ENCODE results near the gene AMMECR1.
A peak's percentile ranks its signal among the peaks of the same experiment; 100 is the strongest.

AMMECR1 gene

DNA sequence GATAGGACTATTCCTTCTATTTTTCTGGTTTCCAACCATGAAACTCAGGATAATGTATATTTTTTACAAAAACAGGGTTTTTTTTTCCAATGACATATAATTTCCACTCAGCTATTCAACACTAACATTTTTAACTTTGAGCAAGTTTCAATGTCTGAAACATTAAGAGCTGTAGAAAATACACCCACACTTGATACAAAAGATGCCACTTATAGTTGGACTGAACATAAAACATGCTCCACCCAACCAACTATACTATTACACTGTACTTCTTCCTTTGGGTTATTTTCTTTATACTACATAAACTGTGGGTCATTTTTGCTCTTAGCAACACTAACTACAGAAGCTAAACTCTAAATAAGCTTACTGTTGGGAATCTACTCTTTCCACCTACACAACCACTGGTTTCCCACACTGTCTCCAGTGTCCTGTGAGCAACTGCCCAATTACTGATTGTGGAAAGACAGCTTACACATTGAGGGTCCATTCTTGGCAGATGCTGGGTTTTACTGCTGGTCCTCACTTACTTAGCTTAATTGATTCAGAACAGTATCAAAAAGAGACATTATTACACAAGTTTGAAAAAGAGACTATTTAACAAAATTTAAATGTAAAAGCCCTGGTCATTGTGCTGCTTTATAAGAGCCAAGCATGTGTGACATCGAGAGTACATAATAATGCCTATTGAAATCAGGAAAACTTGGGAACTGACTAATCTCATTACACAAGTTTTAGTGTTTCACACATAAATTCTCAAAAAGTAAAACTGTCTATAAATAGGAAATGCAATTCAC, 6.3 kb downstream of the AMMECR1 start:
- DNase-seq = no peak
- no peak for ATAC-seq

GRCh38 chrX:110310896-110311295, 7.0 kb downstream of the AMMECR1 start:
- DNase-seq = peak; percentile 14
- peak; percentile 89 for ATAC-seq

- DNase-seq (no peak), ATAC-seq (no peak)
Measured at GRCh38 chrX:110310000-110310790, 7.7 kb downstream of the AMMECR1 start.

- ATAC-seq = no peak
- no peak for DNase-seq
Measured at GRCh38 chrX:110308220-110308619, 9.7 kb downstream of the AMMECR1 start.

GRCh38 chrX:110304884-110305283, 13.0 kb downstream of the AMMECR1 start:
- ATAC-seq (no peak), DNase-seq (no peak)

GRCh38 chrX:110304371-110304770, 13.5 kb downstream of the AMMECR1 start:
- DNase-seq = no peak
- no peak for ATAC-seq

GRCh38 chrX:110302975-110303374, 14.9 kb downstream of the AMMECR1 start:
- DNase-seq (no peak), ATAC-seq (no peak)

DNA sequence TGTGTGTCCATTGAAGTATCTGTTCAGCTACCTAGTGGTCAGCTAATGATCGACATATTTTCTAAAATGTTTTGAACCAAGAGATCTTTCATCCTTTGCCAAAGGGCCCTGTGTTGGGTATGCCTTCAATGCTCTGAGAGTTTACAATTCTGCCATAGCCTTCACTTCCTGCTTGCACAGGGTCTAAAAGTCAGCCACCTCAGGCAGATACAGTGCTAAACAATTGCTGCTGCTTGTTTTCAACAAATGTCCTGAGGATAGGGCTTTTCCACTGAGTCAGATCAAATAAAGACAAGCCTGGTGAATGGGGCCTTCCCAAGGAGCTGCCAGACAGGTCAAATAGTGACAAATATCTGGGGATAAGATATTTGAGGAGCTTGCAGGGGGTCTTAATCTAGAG, 16.7 kb downstream of the AMMECR1 start:
- no peak for DNase-seq
- ATAC-seq = no peak

DNA sequence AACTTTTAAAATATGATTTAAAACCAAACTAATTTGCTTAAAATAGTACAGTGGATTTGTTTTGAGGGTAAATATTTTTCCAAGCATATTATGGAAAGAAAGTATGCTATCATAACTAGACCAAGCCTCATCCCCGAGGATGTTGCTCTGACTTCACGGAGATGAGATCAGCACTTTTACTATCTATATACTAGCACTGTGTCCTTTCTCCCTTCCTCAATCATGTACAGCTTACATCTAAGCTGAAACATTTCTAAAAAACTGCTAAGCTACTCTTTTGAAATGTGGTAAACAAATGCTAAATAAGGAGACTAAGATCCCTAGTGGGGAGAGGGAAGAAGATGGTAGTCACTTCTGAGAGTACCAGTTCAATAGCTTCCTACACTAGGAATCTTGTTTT, 23.8 kb downstream of the AMMECR1 start:
- DNase-seq = no peak
- no peak for ATAC-seq

DNA sequence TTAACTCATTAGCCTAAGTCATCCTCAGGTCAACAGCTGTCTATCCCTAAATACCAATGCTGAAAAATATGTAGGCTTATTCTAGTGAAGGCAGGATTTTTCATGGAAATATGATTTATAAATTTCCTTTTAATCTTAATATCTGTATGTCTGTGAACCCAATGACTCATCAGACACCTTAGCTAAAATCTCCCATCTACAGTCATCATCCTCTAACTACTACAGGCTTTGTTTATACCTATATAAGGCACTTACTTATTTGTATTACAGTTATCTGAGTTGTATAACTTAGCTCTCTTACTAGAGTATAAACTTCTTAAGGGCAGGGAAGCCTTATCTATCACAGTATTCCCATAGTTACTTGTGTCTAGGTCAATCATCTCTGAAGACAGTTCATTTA, 24.2 kb downstream of the AMMECR1 start:
- no peak for DNase-seq

DNA sequence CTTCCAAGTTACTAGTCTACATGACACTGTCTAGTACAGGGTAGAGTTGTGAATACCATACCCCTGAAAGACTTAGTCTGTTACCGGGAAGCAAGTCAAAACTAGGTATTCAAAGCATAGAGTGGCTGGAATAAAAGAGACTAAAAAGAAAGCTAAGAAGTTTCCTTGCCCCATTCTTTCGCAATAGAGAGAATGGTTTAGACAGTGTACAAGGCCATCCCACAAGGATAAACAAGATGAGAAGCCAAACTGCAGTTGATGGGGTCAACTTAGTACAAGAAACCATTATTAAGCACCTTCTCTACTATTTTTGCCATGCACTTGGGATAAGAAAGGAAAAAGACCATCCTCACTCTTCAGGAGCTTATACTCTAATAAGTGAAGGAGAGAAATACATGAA, 30.3 kb downstream of the AMMECR1 start:
- ATAC-seq (no peak), DNase-seq (no peak)

More for the DNA sequence above, 24.2 kb downstream of the AMMECR1 start:
- ATAC-seq = no peak

DNA sequence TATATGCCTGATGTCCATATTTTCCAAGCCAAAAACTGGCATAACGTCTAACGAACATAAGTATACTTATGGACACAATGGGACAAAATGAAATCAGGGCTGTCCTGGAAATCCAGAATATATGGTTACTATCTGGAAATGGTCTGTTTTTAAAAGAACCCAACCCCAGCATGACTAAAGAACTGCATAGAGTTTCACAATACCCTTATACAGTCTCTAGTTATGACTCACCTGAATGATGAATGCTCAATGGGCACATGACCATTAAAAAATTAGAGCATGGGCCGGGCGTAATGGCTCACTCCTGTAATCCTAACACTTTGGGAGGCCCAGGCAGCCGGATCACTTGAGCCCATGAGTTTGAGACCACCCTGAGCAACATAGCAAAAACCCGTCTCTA, 31.8 kb downstream of the AMMECR1 start:
- no peak for ATAC-seq
- no peak for DNase-seq

- DNase-seq = no peak
- ATAC-seq = no peak
Measured at GRCh38 chrX:110284159-110284558, 33.7 kb downstream of the AMMECR1 start.

DNA sequence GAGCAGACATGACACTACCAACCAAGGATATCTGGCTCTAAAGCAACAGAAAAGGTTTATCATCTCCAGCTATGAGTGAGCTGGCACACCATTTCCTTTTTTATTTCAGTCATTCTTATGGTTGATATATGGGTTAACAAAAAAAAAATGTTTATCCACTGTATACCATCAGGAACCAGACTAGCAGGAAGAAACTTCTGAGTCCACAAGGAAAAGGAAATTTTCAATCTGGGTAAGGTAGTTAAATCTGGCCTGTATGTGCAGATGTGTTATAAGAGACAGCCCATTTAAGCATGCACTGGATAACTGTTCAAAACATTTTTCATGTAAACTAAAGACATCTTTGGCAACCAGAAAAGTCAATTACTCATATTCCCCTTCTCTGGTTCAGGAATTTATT, 35.0 kb downstream of the AMMECR1 start:
- DNase-seq = no peak

DNA sequence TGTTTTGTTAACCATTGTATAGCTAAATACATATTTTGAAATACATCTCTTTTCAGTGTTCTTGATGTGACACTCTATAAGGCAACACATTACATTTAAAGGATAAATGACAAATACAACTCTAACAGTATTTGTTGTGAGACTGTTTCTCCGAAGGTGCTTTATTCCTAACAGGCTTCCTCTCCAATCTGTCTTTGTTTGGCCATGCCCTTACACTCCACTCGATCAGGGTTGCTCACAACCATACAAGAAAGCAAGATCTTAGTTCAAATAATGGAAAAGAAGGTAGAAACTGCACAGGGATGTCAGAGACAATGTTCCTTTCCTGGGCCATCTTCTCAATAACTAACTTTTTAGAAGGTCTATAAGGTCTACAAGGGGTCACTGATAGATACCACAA, 36.5 kb downstream of the AMMECR1 start:
- ATAC-seq = no peak
- DNase-seq = no peak

More for the DNA sequence above, 35.0 kb downstream of the AMMECR1 start:
- no peak for ATAC-seq

GRCh38 chrX:110280954-110281353, 36.9 kb downstream of the AMMECR1 start:
- no peak for ATAC-seq
- DNase-seq = no peak

DNA sequence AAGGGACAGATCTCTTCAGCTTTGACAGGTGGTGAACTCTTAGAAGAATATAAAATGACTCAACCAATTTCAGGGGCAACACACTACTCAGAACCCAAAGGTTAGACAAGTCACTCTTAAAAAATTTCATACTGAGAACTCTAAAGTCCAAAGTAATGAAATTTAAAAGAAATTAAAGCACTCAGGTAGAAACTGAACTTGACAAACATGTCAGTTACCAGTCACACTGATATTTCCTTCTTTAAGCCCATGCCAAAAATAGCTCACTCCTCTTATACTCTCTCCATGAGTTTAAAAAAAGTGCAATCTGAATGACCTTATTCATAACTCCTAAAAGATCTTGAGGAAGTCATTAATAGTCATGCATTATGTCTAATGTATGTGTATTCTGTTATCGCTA, 40.3 kb downstream of the AMMECR1 start:
- DNase-seq (no peak), ATAC-seq (no peak)

DNA sequence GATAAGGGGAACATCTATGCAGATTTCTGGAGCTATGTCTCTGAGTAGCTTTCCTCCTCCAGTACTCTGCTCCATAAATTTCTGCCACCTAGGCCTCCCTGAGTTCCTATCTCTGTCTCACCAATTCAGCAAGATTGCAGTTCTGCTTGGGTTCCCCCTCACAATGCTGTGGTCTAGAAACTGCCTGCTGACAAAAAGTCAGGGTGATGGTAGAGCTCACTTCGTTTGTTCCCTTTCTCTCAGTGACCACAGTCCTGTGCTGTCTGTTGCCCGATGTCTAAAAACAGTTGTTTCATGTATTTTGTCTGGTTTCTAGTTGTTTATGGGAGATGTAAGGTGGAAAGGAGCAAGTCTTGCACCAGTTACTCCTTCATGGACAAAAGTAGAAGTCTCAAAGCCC, 41.1 kb downstream of the AMMECR1 start:
- ATAC-seq (no peak), DNase-seq (no peak)

GRCh38 chrX:110268886-110269285, 49.0 kb downstream of the AMMECR1 start:
- DNase-seq (no peak), ATAC-seq (no peak)

GRCh38 chrX:110268395-110268794, 49.5 kb downstream of the AMMECR1 start:
- no peak for DNase-seq

DNA sequence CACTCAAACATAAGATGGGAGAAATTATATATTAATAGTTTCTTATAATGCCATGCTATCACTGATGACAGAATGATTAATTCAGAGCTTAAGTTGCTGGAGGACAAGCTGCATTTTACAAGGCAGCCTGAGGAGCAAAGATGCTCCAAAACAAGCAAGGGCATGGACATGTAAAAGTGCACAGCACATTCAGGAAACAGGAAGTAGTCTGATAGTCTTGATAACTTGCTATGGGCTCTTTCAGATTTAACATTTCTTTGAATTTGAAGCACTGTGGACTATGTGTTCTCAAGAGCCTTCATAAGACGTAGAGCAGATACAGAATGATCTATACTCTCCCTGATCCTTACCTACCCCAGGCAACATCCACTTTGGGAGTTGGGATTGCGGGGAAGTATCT, 50.0 kb downstream of the AMMECR1 start:
- DNase-seq (no peak), ATAC-seq (no peak)

More at GRCh38 chrX:110268395-110268794, 49.5 kb downstream of the AMMECR1 start:
- ATAC-seq = no peak

DNA sequence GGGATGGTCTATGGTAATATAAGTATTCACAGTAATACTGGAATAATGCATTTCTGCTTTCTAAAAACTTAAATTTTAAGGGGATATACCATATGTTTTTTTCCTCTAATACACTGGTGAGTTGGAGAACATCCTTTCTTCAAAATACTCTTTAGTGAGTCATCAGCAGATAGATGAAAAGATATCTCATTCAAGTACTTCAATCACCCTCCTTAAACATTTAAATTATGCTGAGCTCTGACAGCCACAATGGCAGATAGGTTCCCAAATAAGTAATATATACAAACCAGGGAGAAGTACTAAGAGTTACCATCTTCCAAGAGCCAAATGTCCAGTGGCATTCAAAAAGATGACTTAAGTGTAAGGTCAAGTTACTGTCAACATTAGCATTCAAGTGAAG, 52.2 kb downstream of the AMMECR1 start:
- no peak for ATAC-seq
- no peak for DNase-seq

DNA sequence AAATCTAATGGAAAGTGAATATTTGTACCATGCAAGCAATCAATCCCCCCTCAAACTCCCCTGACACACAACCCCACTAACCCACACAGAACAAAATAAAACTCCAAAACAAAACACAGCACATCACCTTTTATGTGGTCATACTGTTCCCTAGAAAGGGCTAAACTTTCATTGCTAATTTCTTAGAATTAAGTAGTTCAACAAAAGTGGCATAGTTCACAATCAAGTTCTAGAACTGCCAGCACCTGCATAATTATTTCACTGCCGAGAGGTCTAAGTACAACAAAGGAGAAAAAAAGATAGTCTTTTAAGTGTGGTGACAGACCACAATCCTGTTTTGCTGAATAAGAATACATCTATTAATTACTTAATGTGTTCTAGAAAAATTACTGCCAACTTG, 58.8 kb downstream of the AMMECR1 start:
- no peak for ATAC-seq
- DNase-seq = no peak

GRCh38 chrX:110258552-110258951, 59.3 kb downstream of the AMMECR1 start:
- DNase-seq (no peak), ATAC-seq (no peak)
